ENCODE measurements around the gene EFCAB6.

DNA sequence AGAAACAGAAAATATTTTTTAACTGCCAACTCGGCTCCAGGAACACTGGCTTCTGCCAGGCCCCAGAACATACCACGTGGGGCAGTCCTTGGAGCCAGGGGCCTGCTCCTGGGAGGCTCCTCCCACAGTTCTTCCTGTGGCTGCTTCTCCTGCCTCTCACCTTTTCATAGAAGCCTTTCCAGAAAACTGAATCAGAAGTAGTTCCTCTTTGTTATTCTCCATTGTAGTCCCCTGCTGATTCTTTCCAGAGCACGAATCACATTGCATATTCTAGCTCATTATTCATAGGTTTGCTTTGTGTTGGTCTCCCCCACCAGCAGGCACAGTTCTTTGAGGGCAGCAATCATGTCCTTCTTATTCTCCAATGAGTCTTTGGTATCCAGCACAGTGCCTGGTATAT lies 106.0 kb downstream of the EFCAB6 start:
- TF ChIP-seq, protein P1, sequence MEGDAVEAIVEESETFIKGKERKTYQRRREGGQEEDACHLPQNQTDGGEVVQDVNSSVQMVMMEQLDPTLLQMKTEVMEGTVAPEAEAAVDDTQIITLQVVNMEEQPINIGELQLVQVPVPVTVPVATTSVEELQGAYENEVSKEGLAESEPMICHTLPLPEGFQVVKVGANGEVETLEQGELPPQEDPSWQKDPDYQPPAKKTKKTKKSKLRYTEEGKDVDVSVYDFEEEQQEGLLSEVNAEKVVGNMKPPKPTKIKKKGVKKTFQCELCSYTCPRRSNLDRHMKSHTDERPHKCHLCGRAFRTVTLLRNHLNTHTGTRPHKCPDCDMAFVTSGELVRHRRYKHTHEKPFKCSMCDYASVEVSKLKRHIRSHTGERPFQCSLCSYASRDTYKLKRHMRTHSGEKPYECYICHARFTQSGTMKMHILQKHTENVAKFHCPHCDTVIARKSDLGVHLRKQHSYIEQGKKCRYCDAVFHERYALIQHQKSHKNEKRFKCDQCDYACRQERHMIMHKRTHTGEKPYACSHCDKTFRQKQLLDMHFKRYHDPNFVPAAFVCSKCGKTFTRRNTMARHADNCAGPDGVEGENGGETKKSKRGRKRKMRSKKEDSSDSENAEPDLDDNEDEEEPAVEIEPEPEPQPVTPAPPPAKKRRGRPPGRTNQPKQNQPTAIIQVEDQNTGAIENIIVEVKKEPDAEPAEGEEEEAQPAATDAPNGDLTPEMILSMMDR (IDR thresholded peaks at IDR 0.05): no peak
- no peak for TF ChIP-seq POLR2A (IDR thresholded peaks at IDR 0.05)

Measured in adrenal gland (tissue), 5 donors.